NT2/D1 (cell line): ENCODE data around the gene TMEM164.

Experiments used
- DNase-seq: peaks from one replicate; pipeline ENCODE4 v3.0.0-alpha.2; 2011; ENCODE audit warnings: low read depth, low spot score
- H3K27me3 ChIP-seq: 2 replicates; pipeline ENCODE4 v1.6.0; 2011; ENCODE audit warnings: mild to moderate bottlenecking; ENCODE audit not compliant: insufficient read length, insufficient read depth
- H3K36me3 ChIP-seq: 2 replicates; pipeline ENCODE4 v1.6.1; 2011; ENCODE audit warnings: mild to moderate bottlenecking, low read length, mixed read lengths; ENCODE audit not compliant: insufficient read depth, insufficient read length
- H3K4me1 ChIP-seq: 2 replicates; pipeline ENCODE4 v1.5.1; 2011; ENCODE audit not compliant: insufficient read depth, insufficient read length
- H3K4me3 ChIP-seq: 2 replicates; pipeline ENCODE4 v1.5.1; 2011; ENCODE audit warnings: low read depth; ENCODE audit not compliant: insufficient read length
- H3K9ac ChIP-seq: 2 replicates; pipeline ENCODE4 v1.6.0; 2011; ENCODE audit warnings: low read depth; ENCODE audit not compliant: insufficient read length
- H3K9me3 ChIP-seq: 2 replicates; pipeline ENCODE4 v1.5.1; 2011; ENCODE audit warnings: mild to moderate bottlenecking, low read length; ENCODE audit not compliant: insufficient read depth
- SUZ12 ChIP-seq: IDR thresholded peaks from 2 replicates; pipeline ENCODE4 v1.6.1; 2011; ENCODE audit not compliant: insufficient read length, insufficient read depth; ENCODE audit errors: extremely low read depth
- YY1 ChIP-seq: IDR thresholded peaks from 2 replicates; pipeline ENCODE4 v1.6.1; 2011; ENCODE audit not compliant: insufficient read length, insufficient read depth
- ZNF274 ChIP-seq: IDR thresholded peaks from 2 replicates; pipeline ENCODE4 v1.6.1; 2011; ENCODE audit warnings: mild to moderate bottlenecking, low read depth, low read length

Gene TMEM164

GRCh38 chrX:110006161-110006560, 3.2 kb downstream of the TMEM164 start:
- H3K9me3 ChIP-seq: no peaks in the 10 kb centered on the region
- H3K27me3 ChIP-seq: no peaks in the 10 kb centered on the region
- H3K9ac ChIP-seq: no peak overlapping the region
- no peak for DNase-seq
- H3K4me3 ChIP-seq: no peak overlapping the region
- H3K36me3 ChIP-seq: peaks cover 15% of the 10 kb centered on the region
- TF ChIP-seq SUZ12: no peak
- no peak for TF ChIP-seq YY1
- peaks cover 4% of the 10 kb centered on the region for H3K4me1 ChIP-seq

- H3K9ac ChIP-seq: no peak overlapping the region
- peaks cover 15% of the 10 kb centered on the region for H3K36me3 ChIP-seq
- DNase-seq: no peak
- H3K9me3 ChIP-seq: no peaks in the 10 kb centered on the region
- H3K4me3 ChIP-seq: no peak overlapping the region
- no peak for TF ChIP-seq YY1
- TF ChIP-seq SUZ12: no peak
- no peak for TF ChIP-seq ZNF274
- H3K4me1 ChIP-seq: peaks cover 4% of the 10 kb centered on the region
- H3K27me3 ChIP-seq: no peaks in the 10 kb centered on the region
These were observed 4.0 kb downstream of the TMEM164 start for GRCh38 chrX:110006821-110007375.

- H3K36me3 ChIP-seq: peaks cover 15% of the 10 kb centered on the region
- H3K27me3 ChIP-seq: no peaks in the 10 kb centered on the region
- H3K4me1 ChIP-seq: peaks cover 4% of the 10 kb centered on the region
- H3K4me3 ChIP-seq: no peak overlapping the region
- no peak for DNase-seq
- no peaks in the 10 kb centered on the region for H3K9me3 ChIP-seq
- TF ChIP-seq SUZ12 (no peak), ZNF274 (no peak), YY1 (no peak)
- no peak overlapping the region for H3K9ac ChIP-seq
These were observed 5.2 kb downstream of the TMEM164 start for GRCh38 chrX:110008011-110008635.

DNA sequence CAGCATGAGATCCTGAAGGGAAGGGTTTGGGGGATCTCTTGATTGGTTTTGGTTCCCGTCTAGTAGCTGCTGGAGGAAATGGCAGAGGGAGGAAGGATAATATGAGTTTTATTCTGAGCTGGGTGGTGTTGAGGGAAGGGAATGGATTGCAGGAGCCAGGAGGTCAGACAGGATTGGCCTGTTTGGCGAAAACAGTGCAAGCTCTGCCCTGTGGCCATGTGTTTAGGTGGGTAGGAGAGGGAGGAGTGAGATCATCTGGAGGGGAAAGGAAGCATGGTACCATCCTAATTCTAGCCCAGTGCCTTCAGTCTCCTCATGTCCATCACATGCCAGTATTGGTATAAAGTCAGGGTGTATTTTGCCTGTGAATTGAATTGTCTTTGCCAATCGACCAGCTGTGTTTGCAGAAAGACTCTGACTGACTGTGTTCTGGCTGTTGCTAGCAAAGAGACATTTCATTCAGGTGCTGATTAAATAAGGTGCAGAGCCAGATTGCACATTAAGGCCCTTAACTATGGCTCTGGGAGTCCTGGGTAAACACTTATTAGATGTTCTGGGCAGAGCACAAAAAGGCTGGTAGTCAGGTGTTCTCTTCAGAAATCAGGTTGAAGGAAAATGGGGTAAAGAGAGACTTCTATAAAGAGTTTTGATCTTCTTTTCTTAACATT, 10.0 kb downstream of the TMEM164 start:
- DNase-seq: no peak
- TF ChIP-seq YY1 (no peak), ZNF274 (no peak), SUZ12 (no peak)
- Histone ChIP-seq H3K36me3 (peaks cover 10% of the 10 kb centered on the region), H3K27me3 (no peaks in the 10 kb centered on the region), H3K4me3 (no peak overlapping the region), H3K9me3 (no peaks in the 10 kb centered on the region), H3K4me1 (no peaks in the 10 kb centered on the region), H3K9ac (no peak overlapping the region)

DNA sequence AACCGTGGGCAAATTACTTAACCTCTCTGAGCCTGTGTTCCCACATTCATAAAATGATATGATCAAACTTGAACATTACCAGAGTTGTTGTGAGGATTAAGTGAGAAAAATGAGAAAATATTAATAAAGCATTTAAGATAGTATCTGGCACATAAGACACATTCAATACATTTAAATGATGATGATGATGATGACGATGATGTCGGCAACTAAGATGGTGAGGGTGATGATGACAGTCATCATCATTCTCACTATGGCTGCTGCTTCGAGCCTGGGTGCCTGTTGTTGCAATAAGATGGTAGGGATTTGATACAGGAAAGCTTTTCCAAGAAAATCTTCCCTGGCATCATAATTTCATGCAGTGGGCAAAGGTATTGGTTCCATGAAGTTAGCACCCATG, 11.1 kb downstream of the TMEM164 start:
- H3K36me3 ChIP-seq: peaks cover 10% of the 10 kb centered on the region
- DNase-seq: no peak
- no peaks in the 10 kb centered on the region for H3K27me3 ChIP-seq
- no peaks in the 10 kb centered on the region for H3K9me3 ChIP-seq
- TF ChIP-seq YY1: no peak
- no peak for TF ChIP-seq ZNF274
- TF ChIP-seq SUZ12: no peak
- H3K4me3 ChIP-seq: no peak overlapping the region
- no peaks in the 10 kb centered on the region for H3K4me1 ChIP-seq
- no peak overlapping the region for H3K9ac ChIP-seq

- TF ChIP-seq SUZ12: no peak
- TF ChIP-seq ZNF274: no peak
- no peak for TF ChIP-seq YY1
- Histone ChIP-seq H3K4me1 (no peaks in the 10 kb centered on the region), H3K4me3 (no peak overlapping the region), H3K36me3 (peaks cover 8% of the 10 kb centered on the region), H3K9ac (no peak overlapping the region), H3K27me3 (no peaks in the 10 kb centered on the region), H3K9me3 (no peaks in the 10 kb centered on the region)
- no peak for DNase-seq
These were observed 12.1 kb downstream of the TMEM164 start for GRCh38 chrX:110015032-110015431.

GRCh38 chrX:110015915-110016314, 13.0 kb downstream of the TMEM164 start:
- DNase-seq: no peak
- Histone ChIP-seq H3K9me3 (no peaks in the 10 kb centered on the region), H3K9ac (no peak overlapping the region), H3K4me1 (no peaks in the 10 kb centered on the region), H3K4me3 (no peak overlapping the region), H3K27me3 (no peaks in the 10 kb centered on the region), H3K36me3 (peaks cover 3% of the 10 kb centered on the region)
- TF ChIP-seq YY1: no peak
- no peak for TF ChIP-seq ZNF274
- no peak for TF ChIP-seq SUZ12
